Aorta (tissue), 5 donors: ENCODE data around the gene TRIM2. TPM values are rescaled to one million over a fixed set of nuclear protein-coding genes. Genes with fewer than 3 reads are reported as not detected.
A peak's percentile ranks its signal among the peaks of the same experiment; 100 is the strongest.
"Not testable (repeated sequence)": the region's sequence is repeated elsewhere in the genome, so short reads cannot be mapped to it uniquely, and the experiment has no call there.

ENCODE experiments used
- ATAC-seq: fragments of 200-7000 bp; cut with Tn5 transposase; one replicate; pipeline ENCODE4 v1.9.1; 2022; ENCODE audit warnings: moderate library complexity; ENCODE audit not compliant: low FRiP score
- DNase-seq, 2 donors: peaks; one replicate each; pipeline ENCODE4 v3.0.0-alpha.2; 2020
- H3K27ac ChIP-seq, 2 donors: one replicate each; pipeline ENCODE4 v1.5.1; 2013; ENCODE audit warnings: low read length in 2 of 2, mild to moderate bottlenecking in 2 of 2, moderate library complexity in 2 of 2, control low read depth in 1 of 2, inconsistent platforms in 1 of 2, low read depth in 1 of 2
- H3K27me3 ChIP-seq, 2 donors: one replicate each; pipeline ENCODE4 v1.6.1; 2013; ENCODE audit warnings: control low read depth in 1 of 2, low read length in 1 of 2, mild to moderate bottlenecking in 1 of 2, moderate library complexity in 1 of 2; ENCODE audit not compliant: insufficient read depth in 2 of 2, control insufficient read depth in 1 of 2
- H3K36me3 ChIP-seq, 2 donors: one replicate each; pipeline ENCODE4 v1.6.1; 2013; ENCODE audit warnings: control low read depth in 1 of 2, low read length in 1 of 2, mild to moderate bottlenecking in 1 of 2; ENCODE audit not compliant: insufficient read depth in 2 of 2, control insufficient read depth in 1 of 2
- H3K4me1 ChIP-seq, 2 donors: one replicate each; pipeline ENCODE4 v1.6.1; 2013; ENCODE audit warnings: low read length in 2 of 2, control low read depth in 1 of 2, mild to moderate bottlenecking in 1 of 2, moderate library complexity in 1 of 2; ENCODE audit not compliant: insufficient read depth in 2 of 2, control insufficient read depth in 1 of 2
- H3K4me3 ChIP-seq, 2 donors: one replicate each; pipeline ENCODE4 v1.5.1; 2013; ENCODE audit warnings: low read length in 2 of 2, control low read depth in 1 of 2, mild to moderate bottlenecking in 1 of 2
- H3K9me3 ChIP-seq: one replicate; pipeline ENCODE4 v1.6.1; 2013; ENCODE audit warnings: mild to moderate bottlenecking, low read length; ENCODE audit not compliant: control insufficient read depth
- WGBS, 2 donors: extraction: QIAGEN DNeasy Blood & Tissue Kit; methylation state at CpG; one replicate each; pipeline ENCODE4 v1.1.7; 2013; 5-methylcytosine and 5-hydroxymethylcytosine counted together
- intact Hi-C, 2 donors: fragments of 100-400 bp; cut with DNase I; formaldehyde crosslinking; loops; one replicate each; pipeline versions ENCODE4 v1.14.2 to v1.15.0; 2022
- long read RNA-seq, 2 donors: library from polyadenylated mRNA; unstranded; transcript quantifications; one replicate each; pipeline ENCODE4 v2.0.0, GENCODE V29; 2020 to 2021
- polyA plus RNA-seq, 2 donors: library from polyadenylated mRNA; stranded (reverse); fragments of 200-250 nt; gene quantifications; one replicate each; pipeline ENCODE4 v1.2.3, GENCODE V29; 2013
- total RNA-seq, 2 donors: library from RNA; stranded (reverse); fragmentation: NEBNext Ultra II Directional; extraction: Animal tissue kit (Norgen Biotek cat#: 25700); gene quantifications; one replicate each; pipeline ENCODE4 v1.2.1, GENCODE V29; 2021
- donor health status: healthy with polysubstance abuse.
- donor health status: Bipolar disorder and iron deficiency.
- donor health status: DM: no; HTN: no; CAD: no.
- donor health status: DM: no; HTN: no; CAD: no.
- donor health status: DM: yes; HTN: yes; CAD: no.

The TRIM2 gene
- total RNA-seq (10 to 100 TPM; 27.6 to 53.4 TPM), polyA plus RNA-seq (10 to 100 TPM in 1 of 2 donors, 1 to 10 TPM in 1; 7.5 to 10.2 TPM)
- long read RNA-seq, donor 1, partial matches to known transcripts, result 0 of 24 reads
- long read RNA-seq, donor 1, other reads (novel, unspliced or antisense), result 24 of 24 reads
- long read RNA-seq, donor 2, partial matches to known transcripts, result 3 of 15 reads
- long read RNA-seq, donor 2, other reads (novel, unspliced or antisense), result 12 of 15 reads

DNA sequence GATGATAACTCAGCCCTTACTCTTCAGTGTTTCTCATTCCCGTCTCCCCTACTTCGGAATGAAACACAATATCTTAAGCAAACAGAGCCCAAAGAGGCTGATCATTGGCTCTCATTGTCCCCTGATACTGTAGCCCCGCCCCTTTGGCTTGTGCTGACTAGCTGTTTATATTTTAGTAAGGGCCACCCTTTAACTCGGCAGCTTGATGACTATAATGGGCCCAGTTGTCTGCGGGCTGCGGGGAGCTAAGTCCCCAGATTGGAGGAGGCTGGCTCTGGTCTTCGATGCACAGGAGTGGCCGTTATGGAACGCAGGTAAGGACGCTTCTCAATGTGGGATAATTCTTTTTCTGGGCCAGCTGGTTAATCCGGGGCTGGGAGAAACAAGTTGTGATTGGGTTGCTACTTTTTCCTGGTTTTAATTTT is at the start of gene TRIM2:
TSS of gene TRIM2 (plus strand) at position 197 of the 425 bp plus-strand sequence. CDS start at position 285, 88 bp downstream.
- H3K27ac ChIP-seq, result no peak within 1 kb of the TSS
- intact Hi-C loops, result no loop called here
- H3K36me3 ChIP-seq, result no peaks in the 10 kb centered on the region
- DNase-seq (peak in 1 of 2 donors; percentile 58), ATAC-seq (peak; percentile 78)
- no peaks in the 10 kb centered on the region for H3K9me3 ChIP-seq
- WGBS, 2 donors, result 30 to 34% methylated on average over 11 of the region's 11 CpGs
- H3K27me3 ChIP-seq, result no peaks in the 10 kb centered on the region
- H3K4me3 ChIP-seq, result no peak within 1 kb of the TSS
- H3K4me1 ChIP-seq, result no peaks in the 10 kb centered on the region

DNA sequence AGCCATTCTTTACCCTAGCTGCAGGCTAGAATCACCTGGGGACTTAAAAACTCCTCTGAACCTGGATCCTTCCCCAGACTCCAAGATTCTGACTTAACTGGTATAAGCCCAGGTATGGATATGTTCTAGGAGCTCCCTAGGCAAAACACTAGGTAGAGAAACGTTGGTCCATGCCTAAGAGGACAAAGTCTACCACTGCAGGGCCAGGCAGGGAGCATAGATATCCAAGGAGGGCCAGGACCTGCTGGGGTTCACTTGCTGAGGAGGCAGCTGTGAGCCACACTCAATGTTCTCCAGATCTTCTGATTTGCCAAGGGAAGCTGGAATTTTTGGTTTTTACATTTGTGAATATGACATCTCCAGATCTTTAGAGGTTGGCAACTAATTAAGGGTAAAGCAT is 48.6 kb upstream of the TRIM2 start:
- 63 to 74% methylated on average over 1 of the region's 1 CpG for WGBS, 2 donors
- no peaks in the 10 kb centered on the region for H3K36me3 ChIP-seq
- intact Hi-C loops, result no loop called here
- H3K4me1 ChIP-seq, result no peaks in the 10 kb centered on the region
- no peaks in the 10 kb centered on the region for H3K27me3 ChIP-seq
- no peak for ATAC-seq
- H3K9me3 ChIP-seq, result no peaks in the 10 kb centered on the region
- no peak overlapping the region for H3K4me3 ChIP-seq
- DNase-seq, result no peak
- H3K27ac ChIP-seq, result no peak overlapping the region

DNA sequence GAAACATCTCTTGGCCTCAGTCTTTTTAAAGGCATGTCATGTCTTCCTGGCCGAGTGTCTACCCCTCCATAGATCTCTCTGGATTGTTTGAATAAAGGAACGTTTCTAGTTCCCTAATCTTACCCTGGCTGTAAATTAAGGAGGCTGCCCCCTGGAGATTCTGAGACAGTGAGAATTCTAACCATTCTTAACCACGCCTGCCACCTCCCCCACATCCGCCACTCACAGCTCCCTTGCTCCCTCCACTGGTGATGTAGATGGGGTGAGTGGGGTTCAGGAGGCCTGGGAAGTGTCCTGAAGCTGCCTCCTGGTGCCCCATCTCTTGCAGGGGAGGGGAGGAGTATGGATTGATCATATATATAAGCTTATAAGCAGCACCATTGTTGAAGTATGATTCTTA is 48.0 kb upstream of the TRIM2 start:
- intact Hi-C loops, result no loop called here

DNA sequence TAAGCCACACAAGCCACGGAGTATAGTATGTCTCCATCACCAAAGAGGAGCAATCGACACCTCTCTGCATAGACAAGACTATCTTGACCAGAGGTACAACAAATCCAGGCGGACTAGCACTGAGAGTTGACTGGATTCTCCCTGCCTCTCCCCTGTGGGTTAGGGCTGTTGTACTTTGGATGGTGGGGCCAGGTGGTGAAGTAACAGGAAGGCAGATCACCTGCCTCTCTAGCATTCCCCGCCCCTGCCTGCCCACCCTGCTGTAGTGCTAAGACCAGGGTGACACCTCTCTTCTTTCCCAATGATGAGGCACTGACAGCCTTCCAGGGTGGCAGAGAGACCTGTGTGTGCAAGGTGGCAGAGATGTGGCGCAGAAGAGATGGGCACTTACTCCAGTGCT is 47.5 kb upstream of the TRIM2 start:
- Histone ChIP-seq H3K27ac (no peak overlapping the region), H3K9me3 (no peaks in the 10 kb centered on the region), H3K27me3 (no peaks in the 10 kb centered on the region), H3K4me1 (no peaks in the 10 kb centered on the region), H3K36me3 (no peaks in the 10 kb centered on the region), H3K4me3 (no peak overlapping the region)
- intact Hi-C loops, result no loop called here
- 94 to 96% methylated on average over 5 of the region's 5 CpGs for WGBS, 2 donors
- ATAC-seq (no peak), DNase-seq (no peak)

More for the DNA sequence above, 48.0 kb upstream of the TRIM2 start:
- H3K4me1 ChIP-seq, result no peaks in the 10 kb centered on the region
- H3K36me3 ChIP-seq, result no peaks in the 10 kb centered on the region
- WGBS, 2 donors, result 87 to 90% methylated on average over 4 of the region's 4 CpGs
- DNase-seq, result no peak
- H3K9me3 ChIP-seq, result no peaks in the 10 kb centered on the region
- no peak for ATAC-seq
- no peak overlapping the region for H3K27ac ChIP-seq
- H3K4me3 ChIP-seq, result no peak overlapping the region
- H3K27me3 ChIP-seq, result no peaks in the 10 kb centered on the region

DNA sequence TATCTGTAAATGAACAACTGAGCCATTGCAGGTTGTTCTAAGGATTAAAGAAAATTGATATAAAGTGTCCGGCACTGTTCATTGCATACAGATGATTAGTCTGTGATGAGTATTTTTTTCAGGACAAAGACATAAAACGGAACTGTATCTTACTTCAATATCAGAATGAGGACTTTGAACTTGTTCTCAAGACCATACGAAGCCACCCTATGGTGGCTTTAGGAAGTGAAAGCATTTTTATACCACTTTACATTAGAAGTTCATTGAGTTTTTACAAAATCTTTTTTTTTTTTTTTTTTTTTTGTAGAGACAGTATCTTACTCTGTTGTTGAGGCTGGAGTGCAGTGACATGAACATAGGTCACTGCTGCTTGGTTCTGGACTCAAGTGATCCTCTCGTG is 45.2 kb upstream of the TRIM2 start:
- no peaks in the 10 kb centered on the region for H3K9me3 ChIP-seq
- H3K4me1 ChIP-seq, result no peaks in the 10 kb centered on the region
- DNase-seq, result no peak
- no peak for ATAC-seq
- H3K27me3 ChIP-seq, result no peaks in the 10 kb centered on the region
- H3K27ac ChIP-seq, result no peak overlapping the region
- no peak overlapping the region for H3K4me3 ChIP-seq
- intact Hi-C loops, result no loop called here
- 88 to 93% methylated on average over 4 of the region's 4 CpGs for WGBS, 2 donors
- H3K36me3 ChIP-seq, result no peaks in the 10 kb centered on the region

DNA sequence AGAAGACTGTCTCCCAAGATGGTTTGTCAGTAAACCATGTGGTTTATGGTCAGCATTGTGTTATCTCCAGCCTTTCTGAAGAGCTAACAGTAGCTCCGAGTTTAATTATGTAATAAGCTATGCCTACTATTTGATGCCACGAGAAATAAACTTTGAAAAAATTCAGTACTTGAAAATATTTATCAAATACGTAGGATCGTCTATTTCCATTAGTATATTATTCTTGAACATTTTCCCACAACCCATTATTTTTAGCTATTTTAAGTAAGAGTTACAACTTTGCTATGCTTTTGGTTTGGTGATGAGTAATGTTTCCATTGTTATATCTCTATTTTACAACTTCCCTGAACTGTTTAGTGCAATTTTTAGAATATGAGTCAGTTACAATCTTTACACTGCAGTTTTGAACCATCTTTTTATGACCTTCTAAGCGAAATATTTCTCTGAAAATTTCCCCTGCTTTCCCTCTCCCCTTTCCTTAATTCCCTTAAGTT is 44.5 kb upstream of the TRIM2 start:
- Histone ChIP-seq H3K27ac (no peak overlapping the region), H3K36me3 (no peaks in the 10 kb centered on the region), H3K4me3 (no peak overlapping the region), H3K27me3 (no peaks in the 10 kb centered on the region), H3K4me1 (no peaks in the 10 kb centered on the region), H3K9me3 (no peaks in the 10 kb centered on the region)
- ATAC-seq, result no peak
- 4% methylated on average over 5 of the region's 5 CpGs for WGBS, 2 donors
- DNase-seq, result no peak
- intact Hi-C loops, result no loop called here

DNA sequence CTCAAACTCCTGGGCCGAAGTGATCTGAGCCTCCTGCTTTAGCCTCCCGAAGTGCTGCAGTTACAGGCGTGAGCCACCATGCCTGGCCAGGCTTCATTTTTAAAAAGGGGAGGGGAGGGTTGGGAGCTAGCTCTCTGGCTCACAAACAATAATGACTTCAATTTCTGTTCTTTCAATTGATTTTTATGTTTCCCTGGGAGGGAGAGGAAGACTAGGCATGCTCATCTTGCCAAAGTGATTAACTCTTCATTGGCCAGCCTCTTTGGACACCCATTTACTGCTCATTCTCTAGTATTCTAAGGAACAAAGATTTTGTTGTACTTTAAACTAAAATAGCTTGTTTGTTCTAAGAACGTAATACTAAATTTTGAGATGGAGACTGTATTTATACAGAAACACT is 43.4 kb upstream of the TRIM2 start:
- Histone ChIP-seq H3K27me3 (no peaks in the 10 kb centered on the region), H3K27ac (no peak overlapping the region), H3K36me3 (no peaks in the 10 kb centered on the region), H3K4me3 (no peak overlapping the region), H3K4me1 (no peaks in the 10 kb centered on the region), H3K9me3 (no peaks in the 10 kb centered on the region)
- intact Hi-C loops, result no loop called here
- DNase-seq, result no peak
- no peak for ATAC-seq
- WGBS, 2 donors, result 80 to 83% methylated on average over 4 of the region's 4 CpGs

DNA sequence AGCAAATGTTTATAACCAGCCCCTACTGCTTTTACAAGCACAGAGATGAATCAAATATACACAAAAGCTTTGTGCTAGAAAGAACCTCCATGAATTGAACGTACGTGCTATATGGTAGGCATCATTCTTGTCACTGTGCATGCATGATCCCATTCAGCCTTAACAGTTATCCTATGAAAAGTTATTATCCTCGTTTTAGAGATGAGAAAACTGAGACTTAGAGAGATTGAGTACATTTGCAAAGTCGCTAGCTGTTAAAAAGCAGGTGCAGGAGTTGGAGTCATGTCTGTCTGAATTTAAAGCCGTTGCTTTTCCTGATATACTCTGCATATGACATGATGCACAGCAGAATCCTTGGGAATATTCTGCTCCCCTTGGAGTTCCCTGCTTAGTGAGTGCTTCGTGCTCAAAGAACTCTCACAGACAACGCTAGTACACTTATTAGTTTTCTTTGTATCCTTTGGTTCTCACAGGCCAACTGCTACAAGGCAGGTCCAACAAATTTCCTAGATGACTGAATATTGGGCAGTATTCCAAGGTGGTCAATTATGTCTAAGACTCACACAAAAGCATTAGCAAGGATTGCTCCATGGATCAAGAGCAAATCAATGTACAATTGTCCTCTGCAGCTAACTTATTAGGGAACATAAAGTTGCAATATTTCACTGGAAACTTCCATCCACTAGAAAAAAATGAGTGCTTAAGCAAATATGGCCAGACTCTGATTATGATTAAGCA is 42.8 kb upstream of the TRIM2 start:
- intact Hi-C loops, result no loop called here
- WGBS, 2 donors, result 53 to 55% methylated on average over 7 of the region's 7 CpGs

DNA sequence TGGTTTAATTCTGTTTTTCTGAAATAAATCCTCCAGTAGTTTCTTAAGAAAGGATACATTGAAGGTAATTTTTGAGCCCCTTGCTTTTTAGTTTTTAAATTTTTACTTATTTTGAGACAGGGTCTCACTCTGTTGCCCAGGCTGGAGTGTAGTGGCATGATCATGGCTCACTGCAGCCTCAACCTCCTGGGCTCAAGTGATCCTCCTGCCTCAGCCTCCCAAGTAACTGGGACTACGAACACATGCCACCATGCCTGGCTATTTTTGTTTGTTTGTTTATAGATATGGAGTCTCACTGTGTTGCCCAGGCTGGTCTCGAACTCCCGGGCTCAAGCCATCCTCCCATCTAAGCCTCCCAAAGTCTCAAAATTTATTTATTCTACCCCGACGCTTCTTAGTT is 39.0 kb upstream of the TRIM2 start:
- H3K4me1 ChIP-seq, H3K4me3 ChIP-seq, H3K27ac ChIP-seq, intact Hi-C loops, DNase-seq, H3K9me3 ChIP-seq, H3K36me3 ChIP-seq, ATAC-seq, H3K27me3 ChIP-seq: not testable (repeated sequence)
- 97 to 98% methylated on average over 5 of the region's 5 CpGs for WGBS, 2 donors

More for the DNA sequence above, 42.8 kb upstream of the TRIM2 start:
- Histone ChIP-seq H3K36me3 (no peaks in the 10 kb centered on the region), H3K4me1 (no peaks in the 10 kb centered on the region), H3K9me3 (no peaks in the 10 kb centered on the region), H3K4me3 (no peak overlapping the region), H3K27ac (no peak overlapping the region), H3K27me3 (no peaks in the 10 kb centered on the region)
- ATAC-seq (no peak), DNase-seq (no peak)
